HT1080 (cell line): ENCODE data around the gene TIGIT. TPM values are rescaled to one million over a fixed set of nuclear protein-coding genes. Genes with fewer than 3 reads are reported as not detected.

Experiments
- DNase-seq: peaks from one replicate; pipeline ENCODE4 v3.0.0-alpha.2; 2015; ENCODE audit warnings: low read depth
- total RNA-seq: library from RNA; depleted of rRNA; stranded (reverse); fragments of >200 nt; shearing (Covaris generic); gene quantifications from 2 replicates; pipeline ENCODE4 v1.2.3, GENCODE V29; 2014

TIGIT gene
- total RNA-seq, 1 experiment from 2014 or later = not detected

GRCh38 chr3:114308830-114309229 is 15.0 kb downstream of the TIGIT start:
- DNase-seq = no peak

GRCh38 chr3:114310695-114311094 is 16.9 kb downstream of the TIGIT start:
- DNase-seq = peak; percentile 21

- DNase-seq = no peak
Measured at GRCh38 chr3:114313426-114313825, 19.6 kb downstream of the TIGIT start.

- DNase-seq = no peak
Measured at GRCh38 chr3:114314282-114314681, 20.5 kb downstream of the TIGIT start.

GRCh38 chr3:114318295-114318694 is 24.5 kb downstream of the TIGIT start:
- DNase-seq = no peak

GRCh38 chr3:114319453-114319852 is 25.6 kb downstream of the TIGIT start:
- DNase-seq = peak; percentile 88

- peak; percentile 35 for DNase-seq
Measured at GRCh38 chr3:114320246-114320645, 26.4 kb downstream of the TIGIT start.

GRCh38 chr3:114323546-114324254 is 29.9 kb downstream of the TIGIT start:
- no peak for DNase-seq

- no peak for DNase-seq
Measured at GRCh38 chr3:114327665-114328064, 33.8 kb downstream of the TIGIT start.

GRCh38 chr3:114328345-114328744 is 34.5 kb downstream of the TIGIT start:
- DNase-seq = no peak

GRCh38 chr3:114329823-114330222 is 36.0 kb downstream of the TIGIT start:
- DNase-seq = no peak

- no peak for DNase-seq
Measured at GRCh38 chr3:114331007-114331406, 37.2 kb downstream of the TIGIT start.

GRCh38 chr3:114331710-114332109 is 37.9 kb downstream of the TIGIT start:
- no peak for DNase-seq

- no peak for DNase-seq
Measured at GRCh38 chr3:114332342-114333179, 38.7 kb downstream of the TIGIT start.

GRCh38 chr3:114333180-114333922 is 39.5 kb downstream of the TIGIT start:
- no peak for DNase-seq

- DNase-seq = no peak
Measured at GRCh38 chr3:114333923-114334240, 40.1 kb downstream of the TIGIT start.

GRCh38 chr3:114336122-114336697 is 42.4 kb downstream of the TIGIT start:
- DNase-seq = no peak

GRCh38 chr3:114336857-114337256 is 43.0 kb downstream of the TIGIT start:
- no peak for DNase-seq

- DNase-seq = no peak
Measured at GRCh38 chr3:114338651-114339357, 45.0 kb downstream of the TIGIT start.

GRCh38 chr3:114344492-114344891 is 50.7 kb downstream of the TIGIT start:
- no peak for DNase-seq

GRCh38 chr3:114350271-114350670 is 56.4 kb downstream of the TIGIT start:
- DNase-seq = no peak
